Measurements from ENCODE around the gene GAS2L2.
"Not testable (repeated sequence)": the region's sequence is repeated elsewhere in the genome, so short reads cannot be mapped to it uniquely, and the experiment has no call there.

The GAS2L2 gene

DNA sequence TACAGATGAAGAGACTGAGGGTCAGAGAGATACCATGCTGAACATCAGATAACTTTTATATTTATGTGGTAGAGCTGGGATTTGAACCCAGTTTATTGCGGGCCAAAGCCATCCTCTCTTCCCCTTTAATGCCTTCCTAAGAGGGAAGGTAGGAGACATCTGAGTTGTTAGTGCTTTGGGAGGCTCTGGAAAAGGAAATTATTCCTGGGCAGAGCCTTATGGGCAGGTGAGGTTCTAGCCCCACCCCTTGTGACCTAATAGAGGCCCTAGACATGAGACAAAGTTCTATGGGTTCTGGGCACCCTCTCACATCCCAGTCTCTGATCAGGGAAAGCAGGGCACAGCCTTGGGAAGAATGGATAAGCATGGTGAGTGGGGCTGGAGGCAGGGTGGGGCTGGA, 7.5 kb upstream of the GAS2L2 start, which contains the start of gene C17orf50:
Gene C17orf50, plus strand, starts transcription at position 301 of the 400 bp plus-strand sequence. Its CDS starts 55 bp downstream, at position 356.
- no peak for DNase-seq (ENCODE audit: low read depth)
- TF ChIP-seq, protein P1, sequence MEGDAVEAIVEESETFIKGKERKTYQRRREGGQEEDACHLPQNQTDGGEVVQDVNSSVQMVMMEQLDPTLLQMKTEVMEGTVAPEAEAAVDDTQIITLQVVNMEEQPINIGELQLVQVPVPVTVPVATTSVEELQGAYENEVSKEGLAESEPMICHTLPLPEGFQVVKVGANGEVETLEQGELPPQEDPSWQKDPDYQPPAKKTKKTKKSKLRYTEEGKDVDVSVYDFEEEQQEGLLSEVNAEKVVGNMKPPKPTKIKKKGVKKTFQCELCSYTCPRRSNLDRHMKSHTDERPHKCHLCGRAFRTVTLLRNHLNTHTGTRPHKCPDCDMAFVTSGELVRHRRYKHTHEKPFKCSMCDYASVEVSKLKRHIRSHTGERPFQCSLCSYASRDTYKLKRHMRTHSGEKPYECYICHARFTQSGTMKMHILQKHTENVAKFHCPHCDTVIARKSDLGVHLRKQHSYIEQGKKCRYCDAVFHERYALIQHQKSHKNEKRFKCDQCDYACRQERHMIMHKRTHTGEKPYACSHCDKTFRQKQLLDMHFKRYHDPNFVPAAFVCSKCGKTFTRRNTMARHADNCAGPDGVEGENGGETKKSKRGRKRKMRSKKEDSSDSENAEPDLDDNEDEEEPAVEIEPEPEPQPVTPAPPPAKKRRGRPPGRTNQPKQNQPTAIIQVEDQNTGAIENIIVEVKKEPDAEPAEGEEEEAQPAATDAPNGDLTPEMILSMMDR (IDR thresholded peaks at IDR 0.05; ENCODE audit: control insufficient read depth, insufficient read depth, low read depth, low read length, missing control alignments): no peak
- H3K4me3 ChIP-seq (ENCODE audit: control insufficient read depth, low read depth, low read length): no peak within 1 kb of the TSS

DNA sequence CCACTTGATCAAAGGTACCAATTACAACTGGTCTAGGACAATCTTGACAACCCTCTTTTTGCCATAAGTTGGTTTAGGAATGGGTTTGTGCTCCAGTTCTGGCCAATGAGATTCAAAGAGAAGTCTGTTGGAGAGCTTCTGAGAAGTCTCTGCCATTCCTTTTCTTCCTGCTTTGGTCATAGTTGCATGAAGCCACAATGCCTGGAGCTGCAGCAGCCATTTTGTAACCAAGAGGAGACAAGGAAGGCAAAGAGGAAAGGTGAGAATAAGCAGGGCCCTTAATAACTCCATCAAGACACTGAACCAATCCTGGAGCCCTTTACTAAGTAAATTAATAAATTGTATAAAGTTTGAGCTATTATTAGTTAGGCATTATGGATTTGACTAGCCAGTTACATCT, 4.2 kb upstream of the GAS2L2 start:
- no peak for DNase-seq (ENCODE audit: low read depth)
- TF ChIP-seq, protein P1 (IDR thresholded peaks at IDR 0.05; ENCODE audit: control insufficient read depth, insufficient read depth, low read depth, low read length, missing control alignments): no peak
- H3K4me3 ChIP-seq (ENCODE audit: control insufficient read depth, low read depth, low read length): no peak overlapping the region

DNA sequence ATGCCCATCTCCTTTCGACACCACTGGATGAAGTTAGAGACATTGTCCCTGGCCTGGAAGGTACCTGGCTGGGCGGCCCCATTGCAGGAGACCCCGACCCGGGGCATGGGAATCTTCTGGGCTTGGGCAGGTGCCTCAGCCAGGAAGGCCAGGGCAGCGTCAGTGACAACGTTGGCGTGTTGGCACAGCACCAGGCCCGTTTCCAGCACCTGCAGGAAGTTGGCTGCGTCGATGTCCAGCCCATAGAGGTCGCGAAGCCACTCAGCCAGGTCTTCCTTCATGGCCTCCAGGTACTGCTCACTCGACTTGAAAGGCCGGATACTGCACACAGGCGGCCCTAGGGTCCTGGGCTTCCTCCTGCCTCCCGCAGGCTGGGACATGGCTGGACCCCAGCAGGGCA, 568 bp downstream of the GAS2L2 start:
- H3K4me3 ChIP-seq (ENCODE audit: control insufficient read depth, low read depth, low read length): no peak overlapping the region
- DNase-seq (ENCODE audit: low read depth): no peak
- TF ChIP-seq, protein P1 (IDR thresholded peaks at IDR 0.05; ENCODE audit: control insufficient read depth, insufficient read depth, low read depth, low read length, missing control alignments): no peak

DNA sequence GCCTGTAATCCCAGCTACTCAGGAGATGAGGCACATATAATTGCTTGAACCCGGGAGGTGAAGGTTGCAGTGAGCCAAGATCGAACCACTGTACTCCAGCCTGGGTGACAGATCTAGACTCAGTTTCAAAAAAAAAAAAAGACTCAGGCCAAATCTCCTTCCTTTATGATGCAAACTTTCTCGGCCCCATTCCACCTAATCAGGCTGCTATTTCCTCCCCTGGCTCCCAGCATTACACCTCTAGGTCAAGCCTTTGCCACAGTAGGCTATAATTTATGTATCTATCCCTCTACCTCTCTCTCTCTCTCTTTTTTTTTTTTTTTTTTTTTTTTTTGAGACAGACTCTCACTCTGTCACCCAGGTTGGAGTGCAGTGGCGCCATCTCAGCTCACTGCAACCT, 1.5 kb downstream of the GAS2L2 start:
- not testable (repeated sequence) for H3K4me3 ChIP-seq (ENCODE audit: control insufficient read depth, low read depth, low read length); DNase-seq (ENCODE audit: low read depth)

DNA sequence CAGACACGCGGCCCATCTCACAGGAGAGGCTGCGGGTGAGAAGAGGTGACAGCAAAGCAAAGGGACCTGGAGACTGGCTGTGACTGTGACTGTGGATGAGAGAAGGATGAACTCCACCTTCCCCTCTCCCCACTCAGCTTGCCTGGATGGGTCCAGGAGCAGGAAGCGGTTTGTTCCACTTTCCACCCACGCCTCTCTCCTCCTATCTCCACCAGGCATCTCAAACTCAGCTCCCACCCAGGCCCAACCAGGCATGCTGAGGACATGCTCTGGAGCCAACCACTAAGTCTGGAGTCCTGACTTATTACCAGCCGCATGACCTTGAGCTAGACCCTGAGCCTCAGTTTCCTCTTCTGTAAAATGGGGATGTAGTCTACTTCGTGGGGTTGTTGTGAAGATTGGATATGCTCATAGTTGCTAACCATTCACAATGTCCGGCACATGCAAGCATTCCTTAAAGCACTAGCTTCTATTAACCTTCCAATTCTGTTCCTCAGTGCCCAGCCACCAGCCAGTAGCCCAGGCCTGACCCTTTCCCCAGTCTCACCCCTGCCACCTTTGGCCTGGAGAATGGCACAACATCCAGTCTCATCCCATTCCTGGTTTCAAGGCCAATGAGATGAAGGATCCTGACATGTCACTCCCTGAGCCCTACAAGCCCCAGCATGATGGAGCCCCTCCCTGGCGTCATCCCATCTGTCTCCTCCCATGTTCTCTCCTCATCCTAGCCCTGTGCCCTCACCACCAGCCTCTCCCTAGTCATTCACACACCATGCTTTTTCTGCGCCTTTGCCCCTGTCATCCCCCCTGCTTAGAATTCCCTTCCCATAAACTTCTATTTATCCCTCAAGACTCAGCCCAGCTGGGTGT, 2.3 kb downstream of the GAS2L2 start:
- DNase-seq (ENCODE audit: low read depth): no peak
- H3K4me3 ChIP-seq (ENCODE audit: control insufficient read depth, low read depth, low read length): no peak overlapping the region
- TF ChIP-seq, protein P1 (IDR thresholded peaks at IDR 0.05; ENCODE audit: control insufficient read depth, insufficient read depth, low read depth, low read length, missing control alignments): no peak

DNA sequence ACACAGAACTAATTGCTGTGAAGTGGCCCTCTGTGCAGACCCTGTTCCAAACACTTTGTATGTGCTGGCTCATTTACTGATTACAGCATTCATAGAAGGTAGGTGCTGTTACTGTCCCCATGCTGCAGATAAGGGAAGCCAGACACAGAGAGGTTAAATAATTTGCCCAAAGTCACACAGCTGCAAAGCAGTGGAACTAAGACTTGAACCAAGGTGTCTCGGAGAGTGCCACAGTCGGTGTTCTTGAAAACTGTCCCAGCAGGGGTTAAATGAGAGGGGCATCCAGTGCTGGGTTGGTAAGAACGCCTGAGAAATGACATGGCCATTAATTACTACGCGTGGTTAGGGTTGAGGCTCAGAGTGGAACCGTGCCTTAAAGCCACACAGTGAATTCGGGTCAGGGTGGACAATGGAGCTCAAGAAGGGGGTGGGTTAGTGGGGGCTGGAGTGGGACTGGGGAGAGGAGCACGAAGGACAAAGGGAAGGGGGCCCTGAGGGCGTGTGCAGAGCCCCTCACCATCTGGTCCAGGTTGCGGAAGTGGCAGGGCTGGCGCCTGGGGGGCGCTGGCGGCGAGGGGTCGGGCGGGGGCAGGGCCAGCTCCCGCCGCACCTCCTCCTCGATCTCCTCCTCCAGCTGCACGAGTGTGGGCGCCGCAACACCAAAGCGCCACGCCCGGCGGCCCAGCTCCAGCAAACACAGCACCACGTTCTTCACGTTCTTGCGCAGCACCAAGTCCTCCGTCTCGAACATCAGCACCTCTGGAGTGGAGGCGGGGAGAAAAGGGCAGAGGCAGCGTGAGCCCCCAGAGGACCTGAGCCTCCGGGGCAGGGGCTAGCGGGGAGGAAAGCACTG, 3.3 kb downstream of the GAS2L2 start:
- DNase-seq (ENCODE audit: low read depth): no peak
- TF ChIP-seq, protein P1 (IDR thresholded peaks at IDR 0.05; ENCODE audit: control insufficient read depth, insufficient read depth, low read depth, low read length, missing control alignments): no peak
- H3K4me3 ChIP-seq (ENCODE audit: control insufficient read depth, low read depth, low read length): no peak overlapping the region

DNA sequence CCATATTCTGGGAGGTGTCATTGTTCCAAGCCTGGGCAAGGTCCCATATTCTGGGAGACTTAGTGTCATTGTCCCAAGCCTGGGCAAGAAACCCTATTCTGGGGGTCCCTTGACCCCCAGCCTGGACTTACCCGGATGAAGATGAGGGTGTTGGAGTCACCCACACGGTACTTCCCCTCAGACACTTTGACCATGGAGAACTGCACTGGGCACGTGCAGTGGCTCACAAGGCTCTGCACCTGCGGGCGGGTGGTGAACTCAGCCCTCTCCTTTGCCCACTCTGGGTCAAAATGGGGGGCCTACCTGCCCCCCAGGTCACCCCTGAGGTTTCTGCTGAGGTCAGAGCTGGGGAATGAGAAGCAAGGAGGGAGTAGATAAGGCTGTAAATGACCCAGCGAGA, 4.1 kb downstream of the GAS2L2 start:
- TF ChIP-seq, protein P1 (IDR thresholded peaks at IDR 0.05; ENCODE audit: control insufficient read depth, insufficient read depth, low read depth, low read length, missing control alignments): no peak
- no peak for DNase-seq (ENCODE audit: low read depth)
- H3K4me3 ChIP-seq (ENCODE audit: control insufficient read depth, low read depth, low read length): no peak overlapping the region
